ENCODE measurements around the gene GORASP2.

GORASP2 gene

DNA sequence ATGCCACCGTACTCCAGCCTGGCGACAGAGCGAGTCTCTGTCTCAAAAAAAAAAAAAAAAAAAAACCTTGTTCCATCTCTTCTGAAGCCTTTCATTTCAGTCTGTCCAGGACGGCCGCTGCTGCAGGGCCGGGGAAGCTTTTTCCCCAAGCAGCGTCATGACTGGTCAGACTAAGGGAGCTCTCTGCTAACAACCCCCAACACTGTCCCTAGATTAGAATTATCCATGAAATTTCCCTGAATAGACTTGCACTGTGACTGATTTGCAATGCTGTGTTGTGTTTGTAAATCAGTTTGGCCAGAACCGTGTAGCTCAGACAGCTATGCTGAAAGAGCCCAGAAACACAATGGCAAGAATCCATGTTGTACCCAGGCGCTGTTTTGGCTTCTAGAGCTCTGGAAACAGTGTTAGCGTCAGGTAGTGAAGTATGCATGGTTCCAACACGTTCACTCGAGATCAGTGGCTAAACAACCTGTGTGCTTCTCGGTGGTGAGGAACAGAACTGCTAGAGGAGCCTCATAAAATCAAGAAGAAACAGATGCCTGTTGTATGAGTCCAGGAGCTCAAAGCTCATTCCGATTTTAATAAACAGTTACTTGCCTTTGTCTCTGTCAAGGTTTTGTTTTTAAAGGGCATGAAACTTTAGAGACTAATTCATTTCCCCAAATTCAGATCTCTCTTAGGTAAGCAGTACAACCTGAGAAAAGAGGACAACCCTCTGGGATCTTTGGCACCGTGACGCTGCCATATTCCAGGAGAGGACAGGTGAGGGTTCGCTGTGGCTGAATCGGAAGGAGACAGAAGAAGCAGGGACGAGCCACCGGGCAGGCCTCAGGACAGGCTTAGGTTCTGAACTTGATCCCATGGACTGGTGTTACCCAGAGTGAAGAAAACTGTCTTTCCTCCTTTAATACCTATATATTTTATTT is 43.5 kb downstream of the GORASP2 start:
- FAIRE-seq (no peak), DNase-seq (ENCODE audit: insufficient read length, low spot score) (no peak)
- TF ChIP-seq, protein P1, sequence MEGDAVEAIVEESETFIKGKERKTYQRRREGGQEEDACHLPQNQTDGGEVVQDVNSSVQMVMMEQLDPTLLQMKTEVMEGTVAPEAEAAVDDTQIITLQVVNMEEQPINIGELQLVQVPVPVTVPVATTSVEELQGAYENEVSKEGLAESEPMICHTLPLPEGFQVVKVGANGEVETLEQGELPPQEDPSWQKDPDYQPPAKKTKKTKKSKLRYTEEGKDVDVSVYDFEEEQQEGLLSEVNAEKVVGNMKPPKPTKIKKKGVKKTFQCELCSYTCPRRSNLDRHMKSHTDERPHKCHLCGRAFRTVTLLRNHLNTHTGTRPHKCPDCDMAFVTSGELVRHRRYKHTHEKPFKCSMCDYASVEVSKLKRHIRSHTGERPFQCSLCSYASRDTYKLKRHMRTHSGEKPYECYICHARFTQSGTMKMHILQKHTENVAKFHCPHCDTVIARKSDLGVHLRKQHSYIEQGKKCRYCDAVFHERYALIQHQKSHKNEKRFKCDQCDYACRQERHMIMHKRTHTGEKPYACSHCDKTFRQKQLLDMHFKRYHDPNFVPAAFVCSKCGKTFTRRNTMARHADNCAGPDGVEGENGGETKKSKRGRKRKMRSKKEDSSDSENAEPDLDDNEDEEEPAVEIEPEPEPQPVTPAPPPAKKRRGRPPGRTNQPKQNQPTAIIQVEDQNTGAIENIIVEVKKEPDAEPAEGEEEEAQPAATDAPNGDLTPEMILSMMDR (IDR thresholded peaks at IDR 0.05; ENCODE audit: insufficient read depth, missing control alignments), result no peak

DNA sequence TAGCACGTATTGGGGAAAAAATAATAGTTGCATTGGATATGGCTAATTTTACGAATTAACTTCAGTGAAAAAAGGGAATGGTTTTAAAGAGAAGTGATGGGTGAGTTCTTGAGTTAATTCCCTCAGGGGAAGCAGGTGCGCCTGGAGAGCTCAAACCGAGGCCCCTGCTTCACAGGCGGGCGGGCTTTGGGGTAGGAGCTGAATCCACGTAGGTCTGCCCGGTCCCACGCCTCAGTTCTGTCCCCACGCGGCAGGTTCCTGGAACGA is 44.1 kb downstream of the GORASP2 start:
- FAIRE-seq (no peak), DNase-seq (ENCODE audit: insufficient read length, low spot score) (no peak)
- TF ChIP-seq, protein P1 (IDR thresholded peaks at IDR 0.05; ENCODE audit: insufficient read depth, missing control alignments), result no peak

DNA sequence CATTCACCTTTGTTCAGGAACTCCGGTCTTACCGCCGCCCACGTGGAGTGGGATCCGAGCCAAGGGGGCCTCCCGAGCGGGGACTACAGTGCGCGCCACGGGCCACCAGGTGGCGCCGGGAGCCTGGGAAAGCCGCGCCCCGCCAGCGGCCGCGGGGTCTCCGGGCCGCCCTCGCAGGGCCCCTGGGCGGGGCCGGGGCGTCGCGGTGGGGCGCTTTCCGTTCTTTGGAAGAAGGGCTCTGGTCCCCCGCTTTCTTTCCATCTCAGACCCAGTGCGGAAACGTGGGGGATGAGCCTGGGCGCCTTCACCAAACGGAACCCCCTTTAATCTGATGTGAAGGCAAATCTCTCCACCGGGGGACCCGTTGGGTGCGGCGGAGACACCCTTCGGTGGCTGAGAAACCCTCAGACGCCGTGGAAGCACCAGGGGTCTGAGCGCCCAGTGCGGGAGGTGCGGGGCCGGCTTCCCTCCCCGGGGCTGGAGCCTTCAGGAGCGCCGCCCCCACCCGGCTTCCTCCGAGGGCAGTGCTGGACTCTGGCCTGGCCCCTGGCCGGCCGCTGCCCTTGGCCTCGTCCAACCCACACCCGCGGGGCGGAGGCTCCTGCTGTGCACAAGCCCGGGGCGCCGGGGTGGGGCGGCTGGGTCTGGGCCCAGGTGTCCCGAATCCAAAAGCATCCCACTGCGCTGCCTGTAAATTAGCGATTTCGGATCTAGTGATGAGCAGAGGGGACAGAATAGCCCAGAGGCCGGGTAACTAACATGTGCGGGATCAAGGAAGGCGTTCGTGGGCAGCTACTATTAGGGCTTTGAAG is 44.6 kb downstream of the GORASP2 start:
- FAIRE-seq (no peak), DNase-seq (ENCODE audit: insufficient read length, low spot score) (peak; percentile 92)
- TF ChIP-seq, protein P1 (IDR thresholded peaks at IDR 0.05; ENCODE audit: insufficient read depth, missing control alignments), result peak; percentile 62

DNA sequence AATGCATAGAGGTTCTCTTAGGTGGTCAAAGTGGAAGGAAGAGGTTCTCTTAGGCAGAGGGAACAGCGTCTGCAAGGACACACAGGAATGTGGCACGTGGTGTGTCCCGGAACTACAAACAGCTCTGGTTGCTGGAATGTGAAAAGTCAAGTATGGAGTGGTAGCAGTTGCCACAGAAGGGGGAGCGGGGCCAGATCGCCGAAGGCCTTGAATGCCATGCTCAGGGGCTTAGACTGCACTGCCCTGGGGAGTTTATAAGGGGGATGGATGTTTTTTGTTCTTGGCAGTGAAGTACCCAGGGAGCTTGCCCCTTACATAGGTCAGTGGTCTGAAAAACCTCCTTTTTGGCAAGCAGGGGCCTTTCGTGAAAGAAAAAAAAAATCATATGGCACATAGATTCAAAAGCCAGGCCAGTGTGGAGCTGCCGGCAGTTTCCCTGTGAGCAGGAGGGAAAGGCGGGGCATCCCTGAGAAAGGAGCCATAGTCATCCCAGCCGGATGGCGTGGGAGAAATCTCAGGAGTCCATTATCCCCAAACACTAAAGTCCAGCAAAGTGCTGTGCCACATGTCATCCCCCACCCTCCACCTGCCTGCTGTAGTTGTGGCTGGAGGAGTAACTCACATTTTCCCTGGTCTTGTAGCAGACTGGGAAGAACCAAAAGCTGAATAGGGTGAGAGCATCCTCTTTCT is 45.4 kb downstream of the GORASP2 start:
- DNase-seq (ENCODE audit: insufficient read length, low spot score) (no peak), FAIRE-seq (no peak)
- TF ChIP-seq, protein P1 (IDR thresholded peaks at IDR 0.05; ENCODE audit: insufficient read depth, missing control alignments), result no peak

DNA sequence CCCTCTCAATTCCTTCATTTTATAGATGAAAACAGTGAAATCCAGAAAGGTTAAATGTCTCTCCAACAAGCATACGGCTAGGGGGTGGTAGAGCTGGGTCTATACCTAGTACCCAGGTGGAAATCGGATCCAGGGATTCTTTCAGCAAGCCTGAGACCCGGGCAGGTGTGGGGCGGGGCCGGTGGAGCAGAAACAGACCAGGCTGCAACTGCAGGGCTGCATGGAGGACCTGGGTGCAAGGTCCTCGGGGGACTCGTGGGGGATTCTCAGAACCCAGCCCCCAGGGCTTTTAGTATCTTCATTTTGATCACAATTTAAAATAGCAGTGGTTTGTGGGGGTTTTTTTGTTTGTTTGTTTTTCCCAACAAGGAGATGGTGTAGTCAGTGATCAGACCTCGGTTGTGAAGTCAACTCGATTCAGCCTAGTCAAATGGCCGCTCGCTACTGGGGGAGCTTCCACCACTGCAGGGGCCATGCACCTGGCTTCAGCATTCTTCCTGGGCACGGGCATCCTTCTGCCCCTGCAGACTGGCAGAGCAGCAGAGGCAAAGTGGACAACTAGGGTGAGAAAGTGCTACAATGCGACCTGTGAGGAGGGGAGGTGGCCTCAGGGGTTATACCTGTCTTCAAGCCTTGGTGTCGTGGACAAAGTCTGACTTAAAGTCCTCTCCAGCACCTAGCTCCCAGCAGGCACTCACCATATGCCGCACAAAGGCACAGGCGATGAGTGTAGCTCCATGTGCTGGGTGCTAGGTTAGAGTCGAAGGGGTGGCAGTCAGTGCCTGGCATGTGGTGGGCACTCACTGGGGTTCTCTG is 46.3 kb downstream of the GORASP2 start:
- DNase-seq (ENCODE audit: insufficient read length, low spot score) (no peak), FAIRE-seq (no peak)
- TF ChIP-seq, protein P1 (IDR thresholded peaks at IDR 0.05; ENCODE audit: insufficient read depth, missing control alignments), result no peak

DNA sequence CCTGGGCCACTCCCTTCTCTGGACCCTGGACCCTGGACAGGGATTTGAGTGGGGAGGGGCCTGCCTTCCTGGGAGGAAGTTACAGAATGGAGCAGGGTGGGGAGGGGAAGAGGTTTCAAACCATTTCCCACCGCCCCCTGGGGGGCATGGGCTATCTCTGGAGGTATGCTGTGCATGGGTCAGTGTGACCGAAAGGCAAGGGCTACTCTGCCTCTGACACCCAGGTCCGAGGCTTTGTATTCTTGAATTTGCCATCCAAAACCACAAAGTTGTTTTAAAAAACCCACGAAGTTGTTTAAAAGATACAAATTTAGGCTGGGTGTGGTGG is 46.9 kb downstream of the GORASP2 start:
- TF ChIP-seq, protein P1 (IDR thresholded peaks at IDR 0.05; ENCODE audit: insufficient read depth, missing control alignments), result no peak
- no peak for FAIRE-seq
- no peak for DNase-seq (ENCODE audit: insufficient read length, low spot score)
